Testis (tissue), 2 donors: ENCODE data around the gene BACH2.

Experiments used
- POLR2A ChIP-seq: fragments of 450-650 bp; IDR thresholded peaks from one replicate; pipeline ENCODE4 v1.6.1; 2017; ENCODE audit warnings: antibody characterized with exemption, mild to moderate bottlenecking, moderate library complexity
- TF ChIP-seq, protein P1 (sequence below), 3 experiments: fragments of 450-650 bp in 2 of 3; fragments of 200-600 bp in 1 of 3; sonication (generic) in 1 of 3; IDR thresholded peaks; one replicate each; pipeline ENCODE4 v1.5.1; 2016 to 2019; ENCODE audit warnings: antibody characterized with exemption in 3 of 3, mild to moderate bottlenecking in 2 of 3, moderate library complexity in 1 of 3

DNA sequence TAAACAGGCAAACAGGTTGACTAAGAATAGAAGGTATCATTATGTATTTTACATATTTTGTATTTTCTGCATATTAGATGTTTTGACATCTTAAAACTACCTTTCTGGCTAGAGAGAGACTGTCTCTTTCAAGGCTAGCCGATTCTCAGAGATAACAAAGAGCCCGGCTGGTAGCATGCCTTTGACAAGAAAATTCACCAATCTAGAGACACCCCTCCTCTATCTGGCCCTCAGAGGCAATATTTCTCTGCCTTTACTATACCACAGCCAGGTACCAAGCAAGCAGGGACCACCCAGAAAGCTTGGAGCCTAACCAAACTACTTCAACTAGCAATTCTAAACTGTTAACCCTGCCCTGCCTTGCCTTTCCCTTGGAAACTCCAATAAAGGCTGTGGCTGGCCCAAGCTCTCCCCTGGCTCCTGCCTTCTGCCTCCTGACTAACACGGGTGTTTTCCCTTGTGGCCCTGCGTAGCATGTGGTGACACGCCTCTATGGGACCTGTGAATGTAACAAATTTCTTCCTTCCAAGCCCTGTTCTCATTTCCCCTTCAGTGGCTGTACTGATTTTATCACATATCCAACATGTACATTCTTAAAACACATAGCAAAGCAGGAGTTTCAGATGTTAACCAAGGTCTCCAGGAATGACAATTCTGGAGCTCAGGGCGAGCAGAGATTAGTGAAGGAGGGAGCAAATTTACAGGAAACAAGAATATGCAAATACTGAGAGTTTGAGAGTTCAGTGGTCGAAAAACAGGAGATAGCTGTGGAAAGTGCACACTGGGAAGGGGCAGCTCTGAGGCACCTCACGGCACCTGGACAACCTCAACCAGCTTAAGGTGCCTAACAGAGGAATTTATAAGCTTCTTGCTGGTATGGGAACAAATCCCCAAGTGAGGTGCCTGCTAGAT is 120.8 kb downstream of the BACH2 start:
- TF ChIP-seq, protein P1, sequence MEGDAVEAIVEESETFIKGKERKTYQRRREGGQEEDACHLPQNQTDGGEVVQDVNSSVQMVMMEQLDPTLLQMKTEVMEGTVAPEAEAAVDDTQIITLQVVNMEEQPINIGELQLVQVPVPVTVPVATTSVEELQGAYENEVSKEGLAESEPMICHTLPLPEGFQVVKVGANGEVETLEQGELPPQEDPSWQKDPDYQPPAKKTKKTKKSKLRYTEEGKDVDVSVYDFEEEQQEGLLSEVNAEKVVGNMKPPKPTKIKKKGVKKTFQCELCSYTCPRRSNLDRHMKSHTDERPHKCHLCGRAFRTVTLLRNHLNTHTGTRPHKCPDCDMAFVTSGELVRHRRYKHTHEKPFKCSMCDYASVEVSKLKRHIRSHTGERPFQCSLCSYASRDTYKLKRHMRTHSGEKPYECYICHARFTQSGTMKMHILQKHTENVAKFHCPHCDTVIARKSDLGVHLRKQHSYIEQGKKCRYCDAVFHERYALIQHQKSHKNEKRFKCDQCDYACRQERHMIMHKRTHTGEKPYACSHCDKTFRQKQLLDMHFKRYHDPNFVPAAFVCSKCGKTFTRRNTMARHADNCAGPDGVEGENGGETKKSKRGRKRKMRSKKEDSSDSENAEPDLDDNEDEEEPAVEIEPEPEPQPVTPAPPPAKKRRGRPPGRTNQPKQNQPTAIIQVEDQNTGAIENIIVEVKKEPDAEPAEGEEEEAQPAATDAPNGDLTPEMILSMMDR (IDR thresholded peaks at IDR 0.05): no peak
- no peak for TF ChIP-seq POLR2A
